ENCODE data around the gene GOLGA6L2.
"Not testable (repeated sequence)": the region's sequence is repeated elsewhere in the genome, so short reads cannot be mapped to it uniquely, and the experiment has no call there.

GOLGA6L2 gene

DNA sequence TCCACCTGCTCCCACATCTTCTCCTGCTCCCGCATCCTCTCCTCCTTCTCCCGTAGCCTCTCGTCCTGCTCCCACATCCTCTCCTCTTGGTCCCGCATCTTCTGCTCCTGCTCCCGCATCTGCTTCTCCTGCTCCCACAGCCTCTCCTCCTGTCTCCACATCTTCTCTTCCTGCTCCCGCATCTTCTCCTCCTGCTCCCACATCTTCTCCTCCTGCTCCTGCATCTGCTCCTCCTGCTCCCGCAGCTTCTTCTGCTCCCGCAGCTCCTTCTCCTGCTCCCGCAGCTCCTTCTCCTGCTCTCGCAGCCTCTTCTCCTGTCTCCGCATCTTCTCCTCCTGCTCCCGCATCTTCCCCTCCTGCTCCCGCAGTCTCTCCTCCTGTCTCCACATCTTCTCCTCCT, 5.8 kb downstream of the GOLGA6L2 start:
- Mint-ChIP-seq H3K27me3 (peaks cover 5 to 7% of the 10 kb centered on the region in 2 donors), H3K4me3 (no peak overlapping the region), H3K4me1 (ENCODE audit: low read depth in 2 of 2) (no peaks in the 10 kb centered on the region), H3K36me3 (ENCODE audit: insufficient read depth) (peaks cover 4% of the 10 kb centered on the region), H3K9me3 (peaks cover 0 to 3% of the 10 kb centered on the region in 2 donors), H3K27ac (no peak overlapping the region)
- ATAC-seq (replicated peaks) (no peak), DNase-seq (no peak)

DNA sequence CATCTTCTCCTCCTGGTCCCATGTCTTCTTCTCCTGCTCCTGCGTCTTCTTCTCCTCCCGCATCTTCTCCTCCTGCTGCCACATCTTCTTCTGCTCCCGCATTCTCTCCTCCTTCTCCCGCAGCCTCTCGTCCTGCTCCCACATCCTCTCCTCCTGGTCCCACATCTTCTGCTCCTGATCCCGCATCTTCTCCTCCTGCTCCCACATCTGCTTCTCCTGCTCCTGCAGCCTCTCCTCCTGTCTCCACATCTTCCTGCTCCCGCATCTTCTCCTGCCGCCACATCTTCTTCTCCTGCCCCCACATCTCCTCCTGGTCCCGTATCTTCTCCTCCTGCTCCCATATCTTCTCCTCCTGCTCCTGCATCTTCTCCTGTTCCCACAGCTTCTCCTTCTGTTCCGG, 6.4 kb downstream of the GOLGA6L2 start:
- DNase-seq (no peak), ATAC-seq (replicated peaks) (no peak)
- peaks cover 4% of the 10 kb centered on the region for H3K36me3 Mint-ChIP-seq (ENCODE audit: insufficient read depth)
- no peaks in the 10 kb centered on the region for H3K4me1 Mint-ChIP-seq (ENCODE audit: low read depth in 2 of 2)
- no peak overlapping the region for H3K4me3 Mint-ChIP-seq
- no peak overlapping the region for H3K27ac Mint-ChIP-seq
- H3K9me3 Mint-ChIP-seq, result peaks cover 0 to 3% of the 10 kb centered on the region in 2 donors
- H3K27me3 Mint-ChIP-seq, result peaks cover 5 to 7% of the 10 kb centered on the region in 2 donors

DNA sequence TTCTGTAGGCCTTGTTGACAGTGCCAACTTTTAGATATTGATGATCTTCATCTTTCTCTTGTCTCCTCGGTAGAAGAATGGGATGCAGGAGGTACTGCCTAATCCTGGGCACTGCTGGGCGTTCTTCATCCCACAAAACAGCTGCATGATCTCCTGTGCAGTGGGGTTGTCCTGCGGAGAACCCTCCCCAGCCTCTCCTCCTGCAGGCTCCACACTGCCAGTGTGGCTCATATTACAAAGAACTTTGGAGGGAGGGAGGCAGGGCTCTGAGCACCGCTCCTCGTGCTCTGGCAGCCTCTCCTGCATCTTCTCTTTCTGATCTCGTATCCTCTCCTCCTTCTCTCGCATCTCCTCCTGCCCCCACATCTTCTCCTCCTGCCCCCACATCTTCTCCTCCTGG, 7.5 kb downstream of the GOLGA6L2 start:
- ATAC-seq (replicated peaks) (no peak), DNase-seq (no peak)
- H3K27me3 Mint-ChIP-seq, result peaks cover 5 to 7% of the 10 kb centered on the region in 2 donors

DNA sequence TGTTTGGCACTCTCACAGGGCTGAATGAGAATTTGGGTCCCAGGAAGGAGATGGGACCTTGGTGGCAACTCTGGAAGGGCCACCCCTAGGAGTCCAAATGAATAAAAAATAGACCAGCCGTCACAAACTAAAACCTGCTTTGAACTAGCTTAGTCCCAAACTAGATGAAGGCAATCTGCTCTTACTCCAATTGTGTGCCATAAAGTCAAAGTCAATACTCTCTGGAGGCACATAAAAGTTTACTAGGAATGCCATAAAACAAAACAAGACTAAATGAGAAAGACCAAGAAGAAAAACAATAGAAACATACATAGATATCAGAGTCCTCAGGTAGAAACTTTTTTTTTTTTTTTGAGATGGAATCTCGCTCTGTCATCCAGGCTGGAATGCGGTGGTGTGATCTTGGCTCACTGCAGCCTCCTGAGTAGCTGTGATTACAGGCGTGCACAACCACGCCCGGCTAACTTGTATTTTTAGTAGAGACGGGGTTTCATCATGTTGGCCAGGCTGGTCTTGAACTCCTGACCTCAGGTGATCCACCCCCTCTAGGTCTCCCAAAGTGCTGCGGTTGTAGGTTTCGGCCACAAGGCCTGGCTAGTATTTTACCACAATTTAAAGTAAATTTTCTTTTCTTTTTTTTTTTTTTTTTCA, 8.1 kb downstream of the GOLGA6L2 start:
- Mint-ChIP-seq H3K36me3 (ENCODE audit: insufficient read depth) (peaks cover 4% of the 10 kb centered on the region), H3K4me1 (ENCODE audit: low read depth in 2 of 2) (no peaks in the 10 kb centered on the region), H3K27ac (no peak overlapping the region), H3K9me3 (peaks cover 0 to 3% of the 10 kb centered on the region in 2 donors), H3K27me3 (peaks cover 5 to 7% of the 10 kb centered on the region in 2 donors), H3K4me3 (no peak overlapping the region)
- ATAC-seq (replicated peaks) (no peak), DNase-seq (no peak)

More for the DNA sequence above, 7.5 kb downstream of the GOLGA6L2 start:
- Mint-ChIP-seq H3K9me3 (peaks cover 0 to 3% of the 10 kb centered on the region in 2 donors), H3K27ac (no peak overlapping the region), H3K4me1 (ENCODE audit: low read depth in 2 of 2) (no peaks in the 10 kb centered on the region), H3K4me3 (no peak overlapping the region), H3K36me3 (ENCODE audit: insufficient read depth) (peaks cover 4% of the 10 kb centered on the region)

DNA sequence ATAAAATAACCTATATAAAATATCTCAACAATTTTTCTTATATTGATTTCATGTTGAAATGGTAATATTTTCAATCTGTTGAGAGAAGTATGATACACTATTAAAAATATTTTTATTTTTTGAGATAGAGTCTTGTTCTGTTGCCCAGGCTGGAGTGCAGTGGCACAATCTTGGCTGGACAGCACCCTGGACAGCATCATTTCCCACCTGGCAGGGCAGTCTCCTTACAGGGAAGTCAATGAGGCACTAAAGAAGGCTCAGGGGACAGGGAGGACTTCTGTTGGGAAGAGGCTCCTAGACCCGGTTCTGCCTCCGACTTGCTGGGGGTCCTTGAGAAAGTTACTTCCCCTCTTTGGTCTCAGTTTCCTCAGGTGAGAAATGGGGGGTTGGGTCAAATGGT, 9.4 kb downstream of the GOLGA6L2 start:
- no peak overlapping the region for H3K27ac Mint-ChIP-seq
- no peak overlapping the region for H3K4me3 Mint-ChIP-seq
- peaks cover 4% of the 10 kb centered on the region for H3K36me3 Mint-ChIP-seq (ENCODE audit: insufficient read depth)
- H3K27me3 Mint-ChIP-seq, result peaks cover 4 to 6% of the 10 kb centered on the region in 2 donors
- DNase-seq, result no peak
- no peak for ATAC-seq (replicated peaks)
- H3K9me3 Mint-ChIP-seq, result peaks cover 0 to 3% of the 10 kb centered on the region in 2 donors
- H3K4me1 Mint-ChIP-seq (ENCODE audit: low read depth in 2 of 2), result no peaks in the 10 kb centered on the region

DNA sequence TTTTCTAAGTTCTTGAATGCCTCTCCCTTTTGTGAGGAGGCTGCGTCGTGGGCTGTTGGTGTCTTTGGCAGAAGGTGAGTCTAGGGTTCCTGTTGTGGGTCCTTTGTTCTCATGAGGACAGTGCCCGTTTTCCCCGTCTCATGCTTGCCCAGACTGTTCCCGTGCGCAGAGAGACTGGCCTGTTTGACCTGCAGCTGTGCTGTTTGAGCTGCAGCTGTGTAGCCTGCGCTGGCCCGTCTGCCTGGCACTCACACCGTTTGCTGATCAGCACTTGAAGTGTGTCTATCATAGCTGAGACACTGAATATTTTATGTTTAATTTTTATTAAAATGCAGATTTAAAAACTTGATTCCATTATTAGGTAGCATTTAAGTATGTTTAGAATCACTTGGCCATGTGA, 9.9 kb downstream of the GOLGA6L2 start:
- no peaks in the 10 kb centered on the region for H3K4me1 Mint-ChIP-seq (ENCODE audit: low read depth in 2 of 2)
- DNase-seq, result no peak
- no peaks in the 10 kb centered on the region for H3K9me3 Mint-ChIP-seq
- H3K27me3 Mint-ChIP-seq, result peaks cover 0 to under 1% of the 10 kb centered on the region in 2 donors
- H3K27ac Mint-ChIP-seq, result no peak overlapping the region
- no peak for ATAC-seq (replicated peaks)
- peaks cover 4% of the 10 kb centered on the region for H3K36me3 Mint-ChIP-seq (ENCODE audit: insufficient read depth)
- H3K4me3 Mint-ChIP-seq, result no peak overlapping the region

DNA sequence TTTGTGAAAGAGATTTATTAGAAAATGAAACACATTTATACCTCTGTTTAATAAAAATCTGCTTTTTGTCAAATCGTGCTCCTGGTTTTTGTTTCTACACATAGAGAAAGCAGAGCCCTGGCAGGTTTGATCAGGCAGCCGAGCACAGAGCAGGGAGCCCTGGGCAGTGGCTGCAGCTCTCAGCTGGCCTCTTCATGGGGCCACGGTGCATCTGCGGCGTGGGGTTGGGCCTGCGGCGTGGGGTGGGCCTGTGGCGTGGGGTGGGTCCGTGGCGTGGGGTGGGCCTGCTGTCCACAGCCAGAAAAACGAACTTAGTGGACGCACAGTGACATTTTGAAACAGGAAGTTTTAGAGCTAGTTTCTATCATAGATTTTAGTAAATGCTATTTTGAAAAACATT, 10.6 kb downstream of the GOLGA6L2 start:
- H3K27me3 Mint-ChIP-seq, result no peaks in the 10 kb centered on the region
- peaks cover 4% of the 10 kb centered on the region for H3K36me3 Mint-ChIP-seq (ENCODE audit: insufficient read depth)

DNA sequence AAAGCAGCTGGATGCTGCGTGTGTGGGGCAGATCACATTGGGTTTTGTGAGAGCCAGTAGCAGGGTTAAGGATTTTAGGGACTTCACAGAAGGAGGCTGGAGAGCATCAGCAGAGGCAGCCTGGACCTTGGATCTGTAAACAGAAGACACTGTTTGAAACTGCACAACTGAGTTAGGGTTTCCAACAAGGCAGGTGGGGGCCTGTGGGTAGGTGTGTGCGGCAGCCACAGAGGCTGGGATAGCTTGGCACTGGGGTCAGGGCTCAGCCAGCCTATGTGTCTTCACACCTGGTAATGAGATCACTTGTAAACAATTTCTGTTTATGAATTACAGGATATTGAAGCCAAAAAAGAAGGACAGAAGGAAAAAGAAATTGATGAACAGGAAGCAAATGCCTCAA, 12.3 kb downstream of the GOLGA6L2 start:
- H3K4me3 Mint-ChIP-seq; H3K27ac Mint-ChIP-seq; H3K4me1 Mint-ChIP-seq (ENCODE audit: low read depth in 2 of 2); DNase-seq; H3K9me3 Mint-ChIP-seq; H3K27me3 Mint-ChIP-seq; H3K36me3 Mint-ChIP-seq (ENCODE audit: insufficient read depth); ATAC-seq (replicated peaks): not testable (repeated sequence)

More for the DNA sequence above, 10.6 kb downstream of the GOLGA6L2 start:
- no peak overlapping the region for H3K4me3 Mint-ChIP-seq
- no peak for DNase-seq
- no peaks in the 10 kb centered on the region for H3K4me1 Mint-ChIP-seq (ENCODE audit: low read depth in 2 of 2)
- ATAC-seq (replicated peaks), result no peak
- no peaks in the 10 kb centered on the region for H3K9me3 Mint-ChIP-seq
- no peak overlapping the region for H3K27ac Mint-ChIP-seq

DNA sequence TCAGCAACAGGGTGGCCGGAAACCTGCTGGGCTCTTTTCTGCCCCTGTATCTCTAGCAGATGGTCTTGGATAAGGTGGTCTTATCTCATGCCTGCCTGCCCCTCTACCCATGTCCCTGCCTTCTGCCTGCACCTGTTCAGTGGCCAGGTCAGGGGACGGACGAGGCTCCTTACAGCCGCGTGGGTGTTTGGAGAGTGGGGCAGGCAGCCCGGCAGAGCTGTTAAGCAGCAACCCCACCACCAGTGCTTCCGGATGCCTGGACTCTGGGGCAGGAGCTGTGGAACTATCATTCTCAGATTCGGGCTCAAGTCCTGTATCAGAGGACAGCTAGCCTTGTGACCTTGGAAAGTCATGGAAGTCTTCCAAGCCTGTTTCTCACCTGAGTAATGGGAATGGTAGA, 21.7 kb downstream of the GOLGA6L2 start:
- H3K27me3 Mint-ChIP-seq; H3K4me3 Mint-ChIP-seq; H3K9me3 Mint-ChIP-seq; H3K36me3 Mint-ChIP-seq (ENCODE audit: insufficient read depth); DNase-seq; ATAC-seq (replicated peaks); H3K4me1 Mint-ChIP-seq (ENCODE audit: low read depth in 2 of 2); H3K27ac Mint-ChIP-seq: not testable (repeated sequence)

DNA sequence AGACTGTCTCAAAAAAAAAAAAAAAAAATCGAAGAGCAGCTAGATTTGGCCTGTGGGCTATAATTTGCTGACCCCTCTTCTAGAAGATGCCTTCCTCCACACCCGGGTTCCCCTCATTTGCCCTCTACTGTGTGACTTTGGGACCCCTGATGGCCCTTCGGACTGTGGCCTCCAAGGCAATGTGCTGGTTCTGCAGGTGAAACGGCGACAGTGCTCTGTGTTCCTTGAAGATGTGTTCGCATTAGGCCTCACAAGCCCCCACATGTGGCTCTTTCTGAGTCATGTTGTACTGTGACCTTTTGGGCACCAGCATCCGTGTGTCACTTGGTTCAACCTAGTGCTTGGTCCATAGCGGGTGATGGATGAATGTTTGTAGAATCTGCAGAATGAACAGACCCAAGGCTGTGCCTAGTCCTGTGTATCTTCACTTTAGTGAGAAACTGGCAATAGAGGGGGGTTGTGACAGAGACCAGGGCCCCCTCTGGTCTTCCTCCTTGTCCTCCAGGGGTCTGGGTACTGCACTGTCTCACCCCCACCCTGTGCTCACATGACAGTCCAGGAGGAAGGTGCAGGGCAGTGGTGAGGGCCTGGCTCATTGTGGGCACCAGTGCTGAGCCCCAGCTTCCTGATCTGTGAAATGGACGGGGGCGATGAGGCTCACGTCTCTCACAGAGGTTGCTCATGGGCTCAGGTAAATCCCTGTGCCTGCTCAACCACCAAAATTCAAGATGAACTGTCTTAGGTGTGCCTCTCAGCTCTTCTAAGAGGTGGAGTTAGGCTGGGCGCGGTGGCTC, 22.7 kb downstream of the GOLGA6L2 start:
- Mint-ChIP-seq H3K27me3 (no peaks in the 10 kb centered on the region), H3K9me3 (no peaks in the 10 kb centered on the region), H3K36me3 (ENCODE audit: insufficient read depth) (no peaks in the 10 kb centered on the region), H3K4me3 (no peak overlapping the region), H3K4me1 (ENCODE audit: low read depth in 2 of 2) (no peaks in the 10 kb centered on the region), H3K27ac (no peak overlapping the region)
- ATAC-seq (replicated peaks) (no peak), DNase-seq (no peak)

DNA sequence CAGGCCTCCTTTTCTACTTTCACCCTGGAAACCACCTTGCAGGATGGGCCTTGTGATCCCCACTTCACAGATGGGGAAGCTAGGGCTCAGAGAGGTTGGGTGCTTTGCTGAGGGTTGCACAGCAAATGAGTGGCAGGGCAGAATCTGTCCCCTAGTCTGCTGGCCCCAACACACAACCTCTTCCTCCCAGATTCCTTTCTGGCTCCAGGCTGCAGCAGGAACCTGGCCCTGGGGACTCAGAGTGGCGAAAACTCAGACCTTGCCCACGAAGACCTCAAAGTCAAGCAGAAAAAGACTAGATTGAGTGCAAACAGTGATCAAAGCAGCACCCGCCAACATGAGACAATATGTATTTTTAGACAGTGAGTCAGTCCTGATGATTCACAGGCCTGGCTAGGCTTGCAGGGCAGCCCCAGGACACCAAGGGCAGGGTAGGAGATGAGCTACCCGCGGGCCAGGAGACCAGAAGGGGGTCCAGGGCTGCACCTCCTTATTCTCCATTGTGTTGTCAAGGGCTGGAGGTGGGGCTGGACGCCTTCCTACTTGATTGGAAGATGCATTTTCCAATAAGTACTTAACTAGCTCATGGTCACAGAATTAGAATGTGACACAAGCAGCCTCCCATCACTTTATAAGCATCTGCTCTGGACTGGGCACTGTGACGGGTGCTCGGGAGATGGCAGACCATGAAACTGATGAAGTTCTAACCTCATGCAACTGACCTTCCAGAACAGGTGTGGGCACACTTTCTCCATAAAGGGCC, 23.9 kb downstream of the GOLGA6L2 start:
- H3K27me3 Mint-ChIP-seq, result no peaks in the 10 kb centered on the region
- H3K9me3 Mint-ChIP-seq, result no peaks in the 10 kb centered on the region
- ATAC-seq (replicated peaks), result no peak
- H3K4me3 Mint-ChIP-seq, result no peak overlapping the region
- no peak overlapping the region for H3K27ac Mint-ChIP-seq
- H3K4me1 Mint-ChIP-seq (ENCODE audit: low read depth in 2 of 2), result no peaks in the 10 kb centered on the region
- no peaks in the 10 kb centered on the region for H3K36me3 Mint-ChIP-seq (ENCODE audit: insufficient read depth)
- no peak for DNase-seq

DNA sequence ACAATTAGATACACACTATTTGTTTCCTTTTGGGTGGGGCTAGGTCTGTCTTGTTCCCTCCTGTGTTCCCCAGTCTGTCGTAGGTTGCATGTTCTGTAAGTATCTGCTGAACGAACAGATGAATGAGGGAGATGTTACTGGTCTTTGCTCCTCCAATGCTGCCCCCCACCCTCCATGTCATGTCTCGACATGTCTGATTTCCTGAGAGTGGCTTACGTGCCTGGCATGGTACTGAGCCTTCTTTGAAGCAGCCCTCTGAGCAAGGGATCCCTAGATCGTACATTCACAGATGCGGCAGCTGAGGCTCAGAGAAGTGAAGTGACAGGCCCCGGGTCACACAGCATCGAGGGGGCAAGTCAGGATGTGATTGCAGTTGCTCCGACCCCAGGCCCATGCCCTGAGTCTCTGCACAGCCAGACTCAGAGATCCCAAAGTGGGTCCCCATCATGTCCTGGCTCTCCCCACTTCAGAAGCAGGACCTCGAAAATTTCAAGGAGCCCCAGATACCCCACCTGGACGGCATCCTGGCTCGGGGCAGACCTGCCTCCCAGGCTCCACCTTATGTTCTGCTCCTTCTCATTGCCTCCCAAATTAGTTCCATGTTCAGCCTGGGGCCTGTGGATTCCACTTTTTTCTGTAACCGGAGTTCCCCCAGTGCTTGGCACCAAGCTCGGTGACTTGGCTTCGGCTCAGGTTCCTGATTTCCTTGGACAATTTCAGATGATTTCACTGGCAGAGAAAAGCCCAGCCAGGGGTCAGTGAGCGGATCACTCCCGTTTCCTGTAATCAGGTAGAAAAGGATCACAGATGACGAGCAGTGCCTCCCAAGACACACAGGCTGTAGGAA, 24.7 kb downstream of the GOLGA6L2 start:
- H3K9me3 Mint-ChIP-seq, result peaks cover 0 to under 1% of the 10 kb centered on the region in 2 donors
- no peak overlapping the region for H3K27ac Mint-ChIP-seq
- no peaks in the 10 kb centered on the region for H3K4me1 Mint-ChIP-seq (ENCODE audit: low read depth in 2 of 2)
- no peaks in the 10 kb centered on the region for H3K27me3 Mint-ChIP-seq
- ATAC-seq (replicated peaks), result no peak
- H3K36me3 Mint-ChIP-seq (ENCODE audit: insufficient read depth), result no peaks in the 10 kb centered on the region
- DNase-seq, result no peak
- H3K4me3 Mint-ChIP-seq, result no peak overlapping the region
